ENCODE data around the gene LHPP.

The LHPP gene

DNA sequence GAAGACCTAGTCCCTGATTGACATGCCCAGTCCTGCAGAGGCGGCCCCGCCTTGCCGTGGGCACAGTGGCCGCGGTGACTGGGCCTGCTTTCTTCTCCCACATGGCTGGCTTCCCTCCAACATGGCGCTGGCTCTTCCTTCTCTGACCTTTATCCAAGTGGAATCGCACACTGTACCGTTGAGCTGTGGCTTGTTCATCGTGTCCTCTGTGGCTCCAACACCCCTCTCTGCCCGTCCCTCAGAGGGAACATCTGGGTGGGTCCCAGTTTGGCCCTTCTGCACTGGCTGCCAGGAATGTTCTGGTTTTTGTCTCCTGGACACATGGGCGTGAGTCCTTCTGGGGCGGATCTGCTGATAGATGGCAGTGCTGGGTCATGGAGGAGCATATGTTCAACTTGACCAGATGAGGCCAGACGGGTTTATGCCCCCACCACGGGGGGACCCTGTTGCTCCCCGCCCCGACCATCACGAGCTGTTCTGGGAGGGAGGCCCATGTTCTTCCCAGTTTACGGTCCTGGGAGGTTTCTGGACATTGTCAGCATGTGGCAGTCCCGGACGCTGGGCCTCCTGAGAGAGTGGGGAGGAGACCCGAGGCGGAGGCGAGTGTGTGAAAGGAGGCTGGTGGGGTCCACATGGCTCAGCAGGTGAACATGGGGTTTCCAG, 63.5 kb downstream of the LHPP start:
- TF ChIP-seq ISL1 (CRISPR knock-in tag; IDR thresholded peaks at IDR 0.05): no peak
- no peak for TF ChIP-seq ARNTL (CRISPR knock-in tag; IDR thresholded peaks at IDR 0.05; ENCODE audit: borderline replicate concordance, low read depth)
- TF ChIP-seq TOX (CRISPR knock-in tag; IDR thresholded peaks at IDR 0.05; ENCODE audit: borderline replicate concordance): no peak
- TF ChIP-seq ZFP3 (CRISPR knock-in tag; IDR thresholded peaks at IDR 0.05): no peak
- TF ChIP-seq ZC3H10 (CRISPR knock-in tag; IDR thresholded peaks at IDR 0.05): no peak
- TF ChIP-seq TCF4 (CRISPR knock-in tag; IDR thresholded peaks at IDR 0.05; ENCODE audit: borderline replicate concordance): 0 out of 2 replicates have a peak, but pooled peaks have one; percentile 38
- TF ChIP-seq, protein P1, sequence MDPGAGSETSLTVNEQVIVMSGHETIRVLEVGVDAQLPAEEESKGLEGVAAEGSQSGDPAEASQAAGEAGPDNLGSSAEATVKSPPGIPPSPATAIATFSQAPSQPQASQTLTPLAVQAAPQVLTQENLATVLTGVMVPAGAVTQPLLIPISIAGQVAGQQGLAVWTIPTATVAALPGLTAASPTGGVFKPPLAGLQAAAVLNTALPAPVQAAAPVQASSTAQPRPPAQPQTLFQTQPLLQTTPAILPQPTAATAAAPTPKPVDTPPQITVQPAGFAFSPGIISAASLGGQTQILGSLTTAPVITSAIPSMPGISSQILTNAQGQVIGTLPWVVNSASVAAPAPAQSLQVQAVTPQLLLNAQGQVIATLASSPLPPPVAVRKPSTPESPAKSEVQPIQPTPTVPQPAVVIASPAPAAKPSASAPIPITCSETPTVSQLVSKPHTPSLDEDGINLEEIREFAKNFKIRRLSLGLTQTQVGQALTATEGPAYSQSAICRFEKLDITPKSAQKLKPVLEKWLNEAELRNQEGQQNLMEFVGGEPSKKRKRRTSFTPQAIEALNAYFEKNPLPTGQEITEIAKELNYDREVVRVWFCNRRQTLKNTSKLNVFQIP (CRISPR knock-in tag; IDR thresholded peaks at IDR 0.05; ENCODE audit: borderline replicate concordance, low read depth): no peak
- no peak for TF ChIP-seq PPARA (CRISPR knock-in tag; IDR thresholded peaks at IDR 0.05; ENCODE audit: borderline replicate concordance)

DNA sequence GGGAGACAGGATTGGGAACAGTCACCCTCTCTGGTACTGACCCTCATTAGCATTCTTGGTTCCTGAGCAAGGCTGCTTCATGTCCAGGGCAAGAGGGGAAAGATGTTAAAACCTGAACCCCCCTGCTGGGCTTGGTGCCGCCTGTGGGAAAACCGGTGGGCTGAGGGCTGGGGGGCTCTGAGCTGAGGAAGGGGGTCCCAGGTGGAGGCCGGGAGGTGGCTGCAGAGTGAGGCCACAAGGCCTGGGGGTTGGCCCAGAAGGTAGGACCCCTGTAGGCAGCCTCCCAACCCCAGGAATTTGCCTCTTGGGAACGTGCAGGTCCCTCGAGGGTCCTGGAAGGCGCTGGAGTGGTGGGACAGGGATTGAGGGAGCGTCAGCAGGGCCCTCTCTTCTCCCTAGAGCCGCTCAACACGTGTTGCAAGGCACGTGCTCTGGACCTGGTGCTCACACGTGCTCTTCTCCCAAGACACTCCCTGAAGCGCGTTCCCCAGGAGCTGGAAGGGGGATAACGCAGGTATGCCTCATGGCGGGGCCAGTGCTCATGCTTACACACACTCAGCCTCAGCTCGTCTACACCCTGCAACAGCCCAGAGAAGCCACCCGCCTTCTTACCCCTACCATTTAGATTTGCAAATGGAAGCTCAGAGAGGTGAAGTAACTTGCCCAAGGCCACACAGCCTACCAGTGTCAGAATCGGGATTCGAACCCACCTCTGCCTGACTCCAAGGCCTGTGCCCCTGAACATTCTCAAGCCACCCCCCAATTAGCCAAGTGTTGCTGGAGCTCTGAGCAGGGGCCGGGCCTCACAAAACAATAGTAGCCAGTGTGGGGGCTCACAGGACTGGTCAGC, 64.4 kb downstream of the LHPP start:
- ATAC-seq: no peak
- no peak for TF ChIP-seq ZNF70 (CRISPR knock-in tag; IDR thresholded peaks at IDR 0.05)
- no peak for TF ChIP-seq PPARA (CRISPR knock-in tag; IDR thresholded peaks at IDR 0.05; ENCODE audit: borderline replicate concordance)
- TF ChIP-seq, protein P2, sequence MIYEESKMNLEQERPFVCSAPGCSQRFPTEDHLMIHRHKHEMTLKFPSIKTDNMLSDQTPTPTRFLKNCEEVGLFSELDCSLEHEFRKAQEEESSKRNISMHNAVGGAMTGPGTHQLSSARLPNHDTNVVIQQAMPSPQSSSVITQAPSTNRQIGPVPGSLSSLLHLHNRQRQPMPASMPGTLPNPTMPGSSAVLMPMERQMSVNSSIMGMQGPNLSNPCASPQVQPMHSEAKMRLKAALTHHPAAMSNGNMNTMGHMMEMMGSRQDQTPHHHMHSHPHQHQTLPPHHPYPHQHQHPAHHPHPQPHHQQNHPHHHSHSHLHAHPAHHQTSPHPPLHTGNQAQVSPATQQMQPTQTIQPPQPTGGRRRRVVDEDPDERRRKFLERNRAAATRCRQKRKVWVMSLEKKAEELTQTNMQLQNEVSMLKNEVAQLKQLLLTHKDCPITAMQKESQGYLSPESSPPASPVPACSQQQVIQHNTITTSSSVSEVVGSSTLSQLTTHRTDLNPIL (CRISPR knock-in tag; IDR thresholded peaks at IDR 0.05; ENCODE audit: low read depth): no peak
- TF ChIP-seq ZFP30 (CRISPR knock-in tag; IDR thresholded peaks at IDR 0.05): no peak
- TF ChIP-seq TCF4 (CRISPR knock-in tag; IDR thresholded peaks at IDR 0.05; ENCODE audit: borderline replicate concordance): no peak
- TF ChIP-seq ESRRG (CRISPR knock-in tag; IDR thresholded peaks at IDR 0.05): no peak
- no peak for TF ChIP-seq OSR1 (CRISPR knock-in tag; IDR thresholded peaks at IDR 0.05)
- TF ChIP-seq ZNF8 (CRISPR knock-in tag; IDR thresholded peaks at IDR 0.05): no peak
- TF ChIP-seq ZNF565 (CRISPR knock-in tag; conservative IDR thresholded peaks at IDR 0.05; ENCODE audit: low read depth): no peak
- TF ChIP-seq, protein P3, sequence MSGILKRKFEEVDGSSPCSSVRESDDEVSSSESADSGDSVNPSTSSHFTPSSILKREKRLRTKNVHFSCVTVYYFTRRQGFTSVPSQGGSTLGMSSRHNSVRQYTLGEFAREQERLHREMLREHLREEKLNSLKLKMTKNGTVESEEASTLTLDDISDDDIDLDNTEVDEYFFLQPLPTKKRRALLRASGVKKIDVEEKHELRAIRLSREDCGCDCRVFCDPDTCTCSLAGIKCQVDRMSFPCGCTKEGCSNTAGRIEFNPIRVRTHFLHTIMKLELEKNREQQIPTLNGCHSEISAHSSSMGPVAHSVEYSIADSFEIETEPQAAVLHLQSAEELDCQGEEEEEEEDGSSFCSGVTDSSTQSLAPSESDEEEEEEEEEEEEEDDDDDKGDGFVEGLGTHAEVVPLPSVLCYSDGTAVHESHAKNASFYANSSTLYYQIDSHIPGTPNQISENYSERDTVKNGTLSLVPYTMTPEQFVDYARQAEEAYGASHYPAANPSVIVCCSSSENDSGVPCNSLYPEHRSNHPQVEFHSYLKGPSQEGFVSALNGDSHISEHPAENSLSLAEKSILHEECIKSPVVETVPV (CRISPR knock-in tag; IDR thresholded peaks at IDR 0.05): no peak
- no peak for TF ChIP-seq SNAI2 (CRISPR knock-in tag; IDR thresholded peaks at IDR 0.05)
- no peak for TF ChIP-seq CSDC2 (CRISPR knock-in tag; IDR thresholded peaks at IDR 0.05)
- no peak for TF ChIP-seq ZC3H10 (CRISPR knock-in tag; IDR thresholded peaks at IDR 0.05)
- no peak for TF ChIP-seq GLIS3 (CRISPR knock-in tag; IDR thresholded peaks at IDR 0.05)
- no peak for TF ChIP-seq TOX (CRISPR knock-in tag; IDR thresholded peaks at IDR 0.05; ENCODE audit: borderline replicate concordance)

More for the DNA sequence above, 63.5 kb downstream of the LHPP start:
- ATAC-seq: peak; percentile 18; the same call in 1 of the 3 replicates

DNA sequence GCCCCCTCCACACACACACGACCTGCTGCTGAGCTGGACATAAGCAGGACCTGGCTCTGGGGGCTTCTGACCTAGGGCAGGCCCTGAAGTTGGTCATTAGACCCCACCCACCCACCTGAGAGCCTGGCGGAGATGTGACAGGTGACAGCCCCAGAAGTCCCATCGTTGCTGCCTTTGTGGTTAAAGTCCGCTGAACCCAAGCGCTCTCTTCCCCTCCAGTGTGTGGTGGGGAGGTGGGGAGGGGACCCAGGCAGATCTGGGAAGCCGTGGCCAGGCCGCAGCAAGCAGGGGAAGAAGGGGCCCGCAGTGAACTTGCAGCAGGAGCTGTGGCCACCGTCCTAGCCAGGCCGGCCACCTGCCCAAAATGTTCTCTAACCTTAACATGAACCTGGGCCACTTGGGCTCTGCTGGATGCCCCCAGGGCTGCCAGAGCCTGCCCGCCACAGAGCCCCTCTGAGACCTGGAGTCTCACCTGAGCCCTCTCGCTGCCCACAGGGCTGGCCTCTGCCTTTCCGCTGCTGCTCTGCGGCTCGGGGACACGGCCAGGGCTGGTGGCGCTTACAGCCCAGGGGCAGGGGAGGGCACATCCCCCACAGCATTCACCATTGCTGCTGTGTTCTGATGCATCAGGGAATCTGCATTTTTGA, 65.1 kb downstream of the LHPP start:
- ATAC-seq: no peak

More for the DNA sequence above, 65.1 kb downstream of the LHPP start:
- TF ChIP-seq BACH2 (CRISPR knock-in tag; IDR thresholded peaks at IDR 0.05; ENCODE audit: borderline replicate concordance): no peak
- TF ChIP-seq OSR1 (CRISPR knock-in tag; IDR thresholded peaks at IDR 0.05): no peak
- no peak for TF ChIP-seq ISL1 (CRISPR knock-in tag; IDR thresholded peaks at IDR 0.05)
- no peak for TF ChIP-seq SNAI2 (CRISPR knock-in tag; IDR thresholded peaks at IDR 0.05)
- TF ChIP-seq PPARA (CRISPR knock-in tag; IDR thresholded peaks at IDR 0.05; ENCODE audit: borderline replicate concordance): no peak
- no peak for TF ChIP-seq ZNF565 (CRISPR knock-in tag; conservative IDR thresholded peaks at IDR 0.05; ENCODE audit: low read depth)
- TF ChIP-seq, protein P4, sequence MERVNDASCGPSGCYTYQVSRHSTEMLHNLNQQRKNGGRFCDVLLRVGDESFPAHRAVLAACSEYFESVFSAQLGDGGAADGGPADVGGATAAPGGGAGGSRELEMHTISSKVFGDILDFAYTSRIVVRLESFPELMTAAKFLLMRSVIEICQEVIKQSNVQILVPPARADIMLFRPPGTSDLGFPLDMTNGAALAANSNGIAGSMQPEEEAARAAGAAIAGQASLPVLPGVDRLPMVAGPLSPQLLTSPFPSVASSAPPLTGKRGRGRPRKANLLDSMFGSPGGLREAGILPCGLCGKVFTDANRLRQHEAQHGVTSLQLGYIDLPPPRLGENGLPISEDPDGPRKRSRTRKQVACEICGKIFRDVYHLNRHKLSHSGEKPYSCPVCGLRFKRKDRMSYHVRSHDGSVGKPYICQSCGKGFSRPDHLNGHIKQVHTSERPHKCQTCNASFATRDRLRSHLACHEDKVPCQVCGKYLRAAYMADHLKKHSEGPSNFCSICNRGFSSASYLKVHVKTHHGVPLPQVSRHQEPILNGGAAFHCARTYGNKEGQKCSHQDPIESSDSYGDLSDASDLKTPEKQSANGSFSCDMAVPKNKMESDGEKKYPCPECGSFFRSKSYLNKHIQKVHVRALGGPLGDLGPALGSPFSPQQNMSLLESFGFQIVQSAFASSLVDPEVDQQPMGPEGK (CRISPR knock-in tag; IDR thresholded peaks at IDR 0.05; ENCODE audit: borderline replicate concordance): no peak
- TF ChIP-seq ZFP30 (CRISPR knock-in tag; IDR thresholded peaks at IDR 0.05): no peak

Data from SK-N-SH treated with all-trans-retinoic acid at 6 μM for 48 hours (cell line).